ENCODE data around the gene PBXIP1. TPM values are rescaled to one million over a fixed set of nuclear protein-coding genes. Genes with fewer than 3 reads are reported as not detected.
A peak's percentile ranks its signal among the peaks of the same experiment; 100 is the strongest.

The PBXIP1 gene
- total and polyA plus RNA-seq, 2 of the 13 experiments (the other 11 are each of a cell fraction or from before 2014, with no cell fraction given), result 16.3 to 31.9 TPM

- TF ChIP-seq CBX1 (IDR thresholded peaks at IDR 0.05; ENCODE audit: low read depth), result no peak
- no peak; the same call in none of the 2 replicates for TF ChIP-seq MEIS2 (CRISPR knock-in tag; IDR thresholded peaks at IDR 0.05)
- TF ChIP-seq ZNF20 (CRISPR knock-in tag; IDR thresholded peaks at IDR 0.05), result 0 out of 2 replicates have a peak, but pooled peaks have one; percentile 14
- TF ChIP-seq ZSCAN31 (CRISPR knock-in tag; IDR thresholded peaks at IDR 0.05; ENCODE audit: low read depth), result peak; percentile 93
- TF ChIP-seq, protein P1, sequence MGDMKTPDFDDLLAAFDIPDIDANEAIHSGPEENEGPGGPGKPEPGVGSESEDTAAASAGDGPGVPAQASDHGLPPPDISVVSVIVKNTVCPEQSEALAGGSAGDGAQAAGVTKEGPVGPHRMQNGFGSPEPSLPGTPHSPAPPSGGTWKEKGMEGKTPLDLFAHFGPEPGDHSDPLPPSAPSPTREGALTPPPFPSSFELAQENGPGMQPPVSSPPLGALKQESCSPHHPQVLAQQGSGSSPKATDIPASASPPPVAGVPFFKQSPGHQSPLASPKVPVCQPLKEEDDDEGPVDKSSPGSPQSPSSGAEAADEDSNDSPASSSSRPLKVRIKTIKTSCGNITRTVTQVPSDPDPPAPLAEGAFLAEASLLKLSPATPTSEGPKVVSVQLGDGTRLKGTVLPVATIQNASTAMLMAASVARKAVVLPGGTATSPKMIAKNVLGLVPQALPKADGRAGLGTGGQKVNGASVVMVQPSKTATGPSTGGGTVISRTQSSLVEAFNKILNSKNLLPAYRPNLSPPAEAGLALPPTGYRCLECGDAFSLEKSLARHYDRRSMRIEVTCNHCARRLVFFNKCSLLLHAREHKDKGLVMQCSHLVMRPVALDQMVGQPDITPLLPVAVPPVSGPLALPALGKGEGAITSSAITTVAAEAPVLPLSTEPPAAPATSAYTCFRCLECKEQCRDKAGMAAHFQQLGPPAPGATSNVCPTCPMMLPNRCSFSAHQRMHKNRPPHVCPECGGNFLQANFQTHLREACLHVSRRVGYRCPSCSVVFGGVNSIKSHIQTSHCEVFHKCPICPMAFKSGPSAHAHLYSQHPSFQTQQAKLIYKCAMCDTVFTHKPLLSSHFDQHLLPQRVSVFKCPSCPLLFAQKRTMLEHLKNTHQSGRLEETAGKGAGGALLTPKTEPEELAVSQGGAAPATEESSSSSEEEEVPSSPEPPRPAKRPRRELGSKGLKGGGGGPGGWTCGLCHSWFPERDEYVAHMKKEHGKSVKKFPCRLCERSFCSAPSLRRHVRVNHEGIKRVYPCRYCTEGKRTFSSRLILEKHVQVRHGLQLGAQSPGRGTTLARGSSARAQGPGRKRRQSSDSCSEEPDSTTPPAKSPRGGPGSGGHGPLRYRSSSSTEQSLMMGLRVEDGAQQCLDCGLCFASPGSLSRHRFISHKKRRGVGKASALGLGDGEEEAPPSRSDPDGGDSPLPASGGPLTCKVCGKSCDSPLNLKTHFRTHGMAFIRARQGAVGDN (CRISPR knock-in tag; IDR thresholded peaks at IDR 0.05), result peak; percentile 84
- peak; percentile 46; the same call in 1 of the 2 replicates for TF ChIP-seq NCOA1 (CRISPR knock-in tag; IDR thresholded peaks at IDR 0.05)
- 0 out of 2 replicates have a peak, but pooled peaks have one; percentile 33 for TF ChIP-seq ZNF549 (CRISPR knock-in tag; IDR thresholded peaks at IDR 0.05)
- no peak for TF ChIP-seq CCAR2 (optimal IDR thresholded peaks at IDR 0.05; ENCODE audit: low read depth, low read length)
- 0 out of 2 replicates have a peak, but pooled peaks have one; percentile 63 for TF ChIP-seq MTF2 (CRISPR knock-in tag; IDR thresholded peaks at IDR 0.05; ENCODE audit: borderline replicate concordance)
- no peak for TF ChIP-seq ZNF781 (CRISPR knock-in tag; IDR thresholded peaks at IDR 0.05; ENCODE audit: borderline replicate concordance, not compliant biosample characterization)
- TF ChIP-seq, protein P2, sequence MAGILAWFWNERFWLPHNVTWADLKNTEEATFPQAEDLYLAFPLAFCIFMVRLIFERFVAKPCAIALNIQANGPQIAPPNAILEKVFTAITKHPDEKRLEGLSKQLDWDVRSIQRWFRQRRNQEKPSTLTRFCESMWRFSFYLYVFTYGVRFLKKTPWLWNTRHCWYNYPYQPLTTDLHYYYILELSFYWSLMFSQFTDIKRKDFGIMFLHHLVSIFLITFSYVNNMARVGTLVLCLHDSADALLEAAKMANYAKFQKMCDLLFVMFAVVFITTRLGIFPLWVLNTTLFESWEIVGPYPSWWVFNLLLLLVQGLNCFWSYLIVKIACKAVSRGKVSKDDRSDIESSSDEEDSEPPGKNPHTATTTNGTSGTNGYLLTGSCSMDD (CRISPR knock-in tag; IDR thresholded peaks at IDR 0.05), result no peak
- TF ChIP-seq, protein P3, sequence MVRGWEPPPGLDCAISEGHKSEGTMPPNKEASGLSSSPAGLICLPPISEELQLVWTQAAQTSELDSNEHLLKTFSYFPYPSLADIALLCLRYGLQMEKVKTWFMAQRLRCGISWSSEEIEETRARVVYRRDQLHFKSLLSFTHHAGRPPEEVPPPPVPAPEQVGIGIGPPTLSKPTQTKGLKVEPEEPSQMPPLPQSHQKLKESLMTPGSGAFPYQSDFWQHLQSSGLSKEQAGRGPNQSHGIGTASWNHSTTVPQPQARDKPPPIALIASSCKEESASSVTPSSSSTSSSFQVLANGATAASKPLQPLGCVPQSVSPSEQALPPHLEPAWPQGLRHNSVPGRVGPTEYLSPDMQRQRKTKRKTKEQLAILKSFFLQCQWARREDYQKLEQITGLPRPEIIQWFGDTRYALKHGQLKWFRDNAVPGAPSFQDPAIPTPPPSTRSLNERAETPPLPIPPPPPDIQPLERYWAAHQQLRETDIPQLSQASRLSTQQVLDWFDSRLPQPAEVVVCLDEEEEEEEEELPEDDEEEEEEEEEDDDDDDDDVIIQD (CRISPR knock-in tag; IDR thresholded peaks at IDR 0.05; ENCODE audit: low read depth), result 0 out of 2 replicates have a peak, but pooled peaks have one; percentile 47
- TF ChIP-seq, protein P4, sequence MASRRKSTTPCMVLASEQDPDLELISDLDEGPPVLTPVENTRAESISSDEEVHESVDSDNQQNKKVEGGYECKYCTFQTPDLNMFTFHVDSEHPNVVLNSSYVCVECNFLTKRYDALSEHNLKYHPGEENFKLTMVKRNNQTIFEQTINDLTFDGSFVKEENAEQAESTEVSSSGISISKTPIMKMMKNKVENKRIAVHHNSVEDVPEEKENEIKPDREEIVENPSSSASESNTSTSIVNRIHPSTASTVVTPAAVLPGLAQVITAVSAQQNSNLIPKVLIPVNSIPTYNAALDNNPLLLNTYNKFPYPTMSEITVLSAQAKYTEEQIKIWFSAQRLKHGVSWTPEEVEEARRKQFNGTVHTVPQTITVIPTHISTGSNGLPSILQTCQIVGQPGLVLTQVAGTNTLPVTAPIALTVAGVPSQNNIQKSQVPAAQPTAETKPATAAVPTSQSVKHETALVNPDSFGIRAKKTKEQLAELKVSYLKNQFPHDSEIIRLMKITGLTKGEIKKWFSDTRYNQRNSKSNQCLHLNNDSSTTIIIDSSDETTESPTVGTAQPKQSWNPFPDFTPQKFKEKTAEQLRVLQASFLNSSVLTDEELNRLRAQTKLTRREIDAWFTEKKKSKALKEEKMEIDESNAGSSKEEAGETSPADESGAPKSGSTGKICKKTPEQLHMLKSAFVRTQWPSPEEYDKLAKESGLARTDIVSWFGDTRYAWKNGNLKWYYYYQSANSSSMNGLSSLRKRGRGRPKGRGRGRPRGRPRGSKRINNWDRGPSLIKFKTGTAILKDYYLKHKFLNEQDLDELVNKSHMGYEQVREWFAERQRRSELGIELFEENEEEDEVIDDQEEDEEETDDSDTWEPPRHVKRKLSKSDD (CRISPR knock-in tag; IDR thresholded peaks at IDR 0.05; ENCODE audit: low read depth), result peak; percentile 64; the same call in 1 of the 2 replicates
- TF ChIP-seq GATAD2A (CRISPR knock-in tag; IDR thresholded peaks at IDR 0.05), result peak; percentile 43; the same call in 1 of the 2 replicates
- TF ChIP-seq ARNTL (CRISPR knock-in tag; IDR thresholded peaks at IDR 0.05), result peak; percentile 75; the same call in 1 of the 2 replicates
- peak; percentile 74; the same call in 1 of the 2 replicates for TF ChIP-seq ZNF746 (CRISPR knock-in tag; IDR thresholded peaks at IDR 0.05)
- TF ChIP-seq ZIK1 (CRISPR knock-in tag; IDR thresholded peaks at IDR 0.05; ENCODE audit: borderline replicate concordance, low read depth), result no peak
- TF ChIP-seq ZNF451 (CRISPR knock-in tag; IDR thresholded peaks at IDR 0.05), result peak; percentile 27; the same call in 1 of the 2 replicates
- TF ChIP-seq ZBTB7B (CRISPR knock-in tag; IDR thresholded peaks at IDR 0.05), result peak; percentile 55
Measured at GRCh38 chr1:154961207-154962155, 5.6 kb upstream of the PBXIP1 start, which contains the start of gene PYGO2 (continued).
